ENCODE data around the gene FNDC5. TPM values are rescaled to one million over a fixed set of nuclear protein-coding genes. Genes with fewer than 3 reads are reported as not detected.

Gene FNDC5
- total and polyA plus RNA-seq, 2 of the 13 experiments (the other 11 are each of a cell fraction or from before 2014, with no cell fraction given), result 1.4 to 3.1 TPM

DNA sequence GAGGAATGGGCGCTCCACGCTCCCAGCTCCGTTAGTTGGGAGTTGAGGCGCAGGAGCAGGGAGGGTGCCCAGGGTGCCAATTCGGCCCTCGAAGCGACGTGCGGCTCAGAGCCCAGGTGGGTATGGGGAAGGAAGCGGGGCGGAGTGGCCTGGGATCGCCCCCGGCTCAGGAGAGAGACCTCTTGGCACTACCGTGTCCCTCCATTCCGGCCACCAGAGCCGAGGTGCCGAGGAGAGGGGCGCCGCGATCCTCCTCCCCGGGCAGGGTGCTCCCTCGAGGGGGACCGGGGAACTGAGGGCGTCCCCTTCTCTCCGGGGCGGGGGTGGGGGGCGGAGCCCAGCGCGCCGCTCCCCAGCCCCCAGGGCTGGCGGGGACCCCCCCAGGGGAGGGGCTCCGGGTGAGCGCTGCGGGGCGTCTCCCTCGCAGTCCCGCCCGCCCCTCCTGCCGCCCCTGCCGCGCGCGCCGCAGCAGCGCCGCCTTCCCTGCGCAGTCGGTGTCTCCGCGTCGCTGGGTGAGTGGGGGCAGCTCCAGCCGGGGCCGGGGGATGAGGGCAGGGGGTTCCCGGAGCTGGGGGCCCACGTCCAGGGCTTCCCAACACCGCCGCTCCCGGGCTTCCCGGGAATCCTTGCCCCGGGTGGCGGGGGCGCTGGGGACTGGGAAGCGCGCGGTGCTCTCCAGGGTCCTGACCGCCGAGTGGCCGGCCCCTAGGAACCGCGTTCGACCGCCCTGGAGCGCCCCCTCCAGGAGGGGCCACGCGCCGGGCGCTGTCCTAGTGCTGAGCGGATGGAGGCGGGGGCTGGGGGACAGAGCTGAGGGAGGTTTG, 15.5 kb upstream of the FNDC5 start, which contains the start of gene HPCA (continued):
- TF ChIP-seq, protein P1, sequence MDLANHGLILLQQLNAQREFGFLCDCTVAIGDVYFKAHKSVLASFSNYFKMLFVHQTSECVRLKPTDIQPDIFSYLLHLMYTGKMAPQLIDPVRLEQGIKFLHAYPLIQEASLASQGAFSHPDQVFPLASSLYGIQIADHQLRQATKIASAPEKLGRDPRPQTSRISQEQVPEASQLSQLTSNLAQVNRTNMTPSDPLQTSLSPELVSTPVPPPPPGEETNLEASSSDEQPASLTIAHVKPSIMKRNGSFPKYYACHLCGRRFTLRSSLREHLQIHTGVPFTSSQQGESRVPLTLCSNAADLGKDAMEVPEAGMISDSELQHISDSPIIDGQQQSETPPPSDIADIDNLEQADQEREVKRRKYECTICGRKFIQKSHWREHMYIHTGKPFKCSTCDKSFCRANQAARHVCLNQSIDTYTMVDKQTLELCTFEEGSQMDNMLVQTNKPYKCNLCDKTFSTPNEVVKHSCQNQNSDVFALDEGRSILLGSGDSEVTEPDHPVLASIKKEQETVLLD (CRISPR knock-in tag; IDR thresholded peaks at IDR 0.05; ENCODE audit: low read depth), result peak; percentile 83
- TF ChIP-seq PHF8 (CRISPR knock-in tag; IDR thresholded peaks at IDR 0.05) (0 out of 2 replicates have a peak, but pooled peaks have one; percentile 41), SAP130 (CRISPR knock-in tag; IDR thresholded peaks at IDR 0.05; ENCODE audit: low read depth) (peak; percentile 96), ZNF550 (CRISPR knock-in tag; IDR thresholded peaks at IDR 0.05; ENCODE audit: borderline replicate concordance) (no peak)
- TF ChIP-seq, protein P2, sequence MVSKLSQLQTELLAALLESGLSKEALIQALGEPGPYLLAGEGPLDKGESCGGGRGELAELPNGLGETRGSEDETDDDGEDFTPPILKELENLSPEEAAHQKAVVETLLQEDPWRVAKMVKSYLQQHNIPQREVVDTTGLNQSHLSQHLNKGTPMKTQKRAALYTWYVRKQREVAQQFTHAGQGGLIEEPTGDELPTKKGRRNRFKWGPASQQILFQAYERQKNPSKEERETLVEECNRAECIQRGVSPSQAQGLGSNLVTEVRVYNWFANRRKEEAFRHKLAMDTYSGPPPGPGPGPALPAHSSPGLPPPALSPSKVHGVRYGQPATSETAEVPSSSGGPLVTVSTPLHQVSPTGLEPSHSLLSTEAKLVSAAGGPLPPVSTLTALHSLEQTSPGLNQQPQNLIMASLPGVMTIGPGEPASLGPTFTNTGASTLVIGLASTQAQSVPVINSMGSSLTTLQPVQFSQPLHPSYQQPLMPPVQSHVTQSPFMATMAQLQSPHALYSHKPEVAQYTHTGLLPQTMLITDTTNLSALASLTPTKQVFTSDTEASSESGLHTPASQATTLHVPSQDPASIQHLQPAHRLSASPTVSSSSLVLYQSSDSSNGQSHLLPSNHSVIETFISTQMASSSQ (IDR thresholded peaks at IDR 0.05; ENCODE audit: low read depth), result no peak
- TF ChIP-seq, protein P2 (CRISPR knock-in tag; IDR thresholded peaks at IDR 0.05; ENCODE audit: borderline replicate concordance), result 0 out of 2 replicates have a peak, but pooled peaks have one; percentile 43
- TF ChIP-seq, protein P3, sequence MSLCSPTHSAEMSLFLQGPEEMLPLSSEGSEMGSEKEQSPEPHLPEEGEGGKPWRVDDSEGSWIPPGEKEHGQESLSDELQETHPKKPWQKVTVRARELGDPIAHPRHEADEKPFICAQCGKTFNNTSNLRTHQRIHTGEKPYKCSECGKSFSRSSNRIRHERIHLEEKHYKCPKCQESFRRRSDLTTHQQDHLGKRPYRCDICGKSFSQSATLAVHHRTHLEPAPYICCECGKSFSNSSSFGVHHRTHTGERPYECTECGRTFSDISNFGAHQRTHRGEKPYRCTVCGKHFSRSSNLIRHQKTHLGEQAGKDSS (CRISPR knock-in tag; IDR thresholded peaks at IDR 0.05; ENCODE audit: borderline replicate concordance, low read depth), result peak; percentile 90; the same call in 1 of the 2 replicates
- TF ChIP-seq, protein P4, sequence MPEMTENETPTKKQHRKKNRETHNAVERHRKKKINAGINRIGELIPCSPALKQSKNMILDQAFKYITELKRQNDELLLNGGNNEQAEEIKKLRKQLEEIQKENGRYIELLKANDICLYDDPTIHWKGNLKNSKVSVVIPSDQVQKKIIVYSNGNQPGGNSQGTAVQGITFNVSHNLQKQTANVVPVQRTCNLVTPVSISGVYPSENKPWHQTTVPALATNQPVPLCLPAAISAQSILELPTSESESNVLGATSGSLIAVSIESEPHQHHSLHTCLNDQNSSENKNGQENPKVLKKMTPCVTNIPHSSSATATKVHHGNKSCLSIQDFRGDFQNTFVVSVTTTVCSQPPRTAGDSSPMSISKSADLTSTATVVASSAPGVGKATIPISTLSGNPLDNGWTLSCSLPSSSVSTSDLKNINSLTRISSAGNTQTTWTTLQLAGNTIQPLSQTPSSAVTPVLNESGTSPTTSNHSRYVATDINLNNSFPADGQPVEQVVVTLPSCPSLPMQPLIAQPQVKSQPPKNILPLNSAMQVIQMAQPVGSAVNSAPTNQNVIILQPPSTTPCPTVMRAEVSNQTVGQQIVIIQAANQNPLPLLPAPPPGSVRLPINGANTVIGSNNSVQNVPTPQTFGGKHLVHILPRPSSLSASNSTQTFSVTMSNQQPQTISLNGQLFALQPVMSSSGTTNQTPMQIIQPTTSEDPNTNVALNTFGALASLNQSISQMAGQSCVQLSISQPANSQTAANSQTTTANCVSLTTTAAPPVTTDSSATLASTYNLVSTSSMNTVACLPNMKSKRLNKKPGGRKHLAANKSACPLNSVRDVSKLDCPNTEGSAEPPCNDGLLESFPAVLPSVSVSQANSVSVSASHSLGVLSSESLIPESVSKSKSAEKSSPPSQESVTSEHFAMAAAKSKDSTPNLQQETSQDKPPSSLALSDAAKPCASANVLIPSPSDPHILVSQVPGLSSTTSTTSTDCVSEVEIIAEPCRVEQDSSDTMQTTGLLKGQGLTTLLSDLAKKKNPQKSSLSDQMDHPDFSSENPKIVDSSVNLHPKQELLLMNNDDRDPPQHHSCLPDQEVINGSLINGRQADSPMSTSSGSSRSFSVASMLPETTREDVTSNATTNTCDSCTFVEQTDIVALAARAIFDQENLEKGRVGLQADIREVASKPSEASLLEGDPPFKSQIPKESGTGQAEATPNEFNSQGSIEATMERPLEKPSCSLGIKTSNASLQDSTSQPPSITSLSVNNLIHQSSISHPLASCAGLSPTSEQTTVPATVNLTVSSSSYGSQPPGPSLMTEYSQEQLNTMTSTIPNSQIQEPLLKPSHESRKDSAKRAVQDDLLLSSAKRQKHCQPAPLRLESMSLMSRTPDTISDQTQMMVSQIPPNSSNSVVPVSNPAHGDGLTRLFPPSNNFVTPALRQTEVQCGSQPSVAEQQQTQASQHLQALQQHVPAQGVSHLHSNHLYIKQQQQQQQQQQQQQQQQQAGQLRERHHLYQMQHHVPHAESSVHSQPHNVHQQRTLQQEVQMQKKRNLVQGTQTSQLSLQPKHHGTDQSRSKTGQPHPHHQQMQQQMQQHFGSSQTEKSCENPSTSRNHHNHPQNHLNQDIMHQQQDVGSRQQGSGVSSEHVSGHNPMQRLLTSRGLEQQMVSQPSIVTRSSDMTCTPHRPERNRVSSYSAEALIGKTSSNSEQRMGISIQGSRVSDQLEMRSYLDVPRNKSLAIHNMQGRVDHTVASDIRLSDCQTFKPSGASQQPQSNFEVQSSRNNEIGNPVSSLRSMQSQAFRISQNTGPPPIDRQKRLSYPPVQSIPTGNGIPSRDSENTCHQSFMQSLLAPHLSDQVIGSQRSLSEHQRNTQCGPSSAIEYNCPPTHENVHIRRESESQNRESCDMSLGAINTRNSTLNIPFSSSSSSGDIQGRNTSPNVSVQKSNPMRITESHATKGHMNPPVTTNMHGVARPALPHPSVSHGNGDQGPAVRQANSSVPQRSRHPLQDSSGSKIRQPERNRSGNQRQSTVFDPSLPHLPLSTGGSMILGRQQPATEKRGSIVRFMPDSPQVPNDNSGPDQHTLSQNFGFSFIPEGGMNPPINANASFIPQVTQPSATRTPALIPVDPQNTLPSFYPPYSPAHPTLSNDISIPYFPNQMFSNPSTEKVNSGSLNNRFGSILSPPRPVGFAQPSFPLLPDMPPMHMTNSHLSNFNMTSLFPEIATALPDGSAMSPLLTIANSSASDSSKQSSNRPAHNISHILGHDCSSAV (CRISPR knock-in tag; IDR thresholded peaks at IDR 0.05; ENCODE audit: borderline replicate concordance), result no peak
- TF ChIP-seq, protein P5, sequence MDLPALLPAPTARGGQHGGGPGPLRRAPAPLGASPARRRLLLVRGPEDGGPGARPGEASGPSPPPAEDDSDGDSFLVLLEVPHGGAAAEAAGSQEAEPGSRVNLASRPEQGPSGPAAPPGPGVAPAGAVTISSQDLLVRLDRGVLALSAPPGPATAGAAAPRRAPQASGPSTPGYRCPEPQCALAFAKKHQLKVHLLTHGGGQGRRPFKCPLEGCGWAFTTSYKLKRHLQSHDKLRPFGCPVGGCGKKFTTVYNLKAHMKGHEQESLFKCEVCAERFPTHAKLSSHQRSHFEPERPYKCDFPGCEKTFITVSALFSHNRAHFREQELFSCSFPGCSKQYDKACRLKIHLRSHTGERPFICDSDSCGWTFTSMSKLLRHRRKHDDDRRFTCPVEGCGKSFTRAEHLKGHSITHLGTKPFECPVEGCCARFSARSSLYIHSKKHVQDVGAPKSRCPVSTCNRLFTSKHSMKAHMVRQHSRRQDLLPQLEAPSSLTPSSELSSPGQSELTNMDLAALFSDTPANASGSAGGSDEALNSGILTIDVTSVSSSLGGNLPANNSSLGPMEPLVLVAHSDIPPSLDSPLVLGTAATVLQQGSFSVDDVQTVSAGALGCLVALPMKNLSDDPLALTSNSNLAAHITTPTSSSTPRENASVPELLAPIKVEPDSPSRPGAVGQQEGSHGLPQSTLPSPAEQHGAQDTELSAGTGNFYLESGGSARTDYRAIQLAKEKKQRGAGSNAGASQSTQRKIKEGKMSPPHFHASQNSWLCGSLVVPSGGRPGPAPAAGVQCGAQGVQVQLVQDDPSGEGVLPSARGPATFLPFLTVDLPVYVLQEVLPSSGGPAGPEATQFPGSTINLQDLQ (CRISPR knock-in tag; IDR thresholded peaks at IDR 0.05), result peak; percentile 93
